CD4-positive, alpha-beta T cell treated with Interleukin-12 subunit alpha and Interleukin-12 subunit beta, for 1 hour (primary cell): ENCODE results near the gene GABRB2.

Experiments used
- DNase-seq: peaks from one replicate; pipeline ENCODE4 v3.0.0-alpha.2; 2020

Gene GABRB2

DNA sequence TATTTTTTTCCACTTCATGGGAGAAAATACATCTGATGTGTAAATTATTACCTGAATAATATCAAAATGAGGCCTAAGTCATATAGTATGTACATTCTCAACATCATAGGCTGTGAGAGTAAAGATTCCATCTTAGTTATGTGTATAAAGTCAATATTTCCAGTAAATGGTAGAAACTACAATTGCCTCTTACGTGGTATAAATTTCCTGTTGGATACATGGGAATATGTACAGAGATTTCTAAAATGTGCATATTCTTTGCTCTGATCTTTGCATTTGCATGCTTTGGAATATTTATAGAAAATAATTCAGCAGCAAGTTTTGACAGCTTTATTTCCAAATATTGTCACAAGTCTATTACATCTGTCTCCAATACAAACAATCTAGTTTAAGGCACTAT lies 78.8 kb downstream of the GABRB2 start:
- DNase-seq, result no peak

GRCh38 chr5:161460741-161461140 lies 85.8 kb downstream of the GABRB2 start:
- DNase-seq, result no peak

DNA sequence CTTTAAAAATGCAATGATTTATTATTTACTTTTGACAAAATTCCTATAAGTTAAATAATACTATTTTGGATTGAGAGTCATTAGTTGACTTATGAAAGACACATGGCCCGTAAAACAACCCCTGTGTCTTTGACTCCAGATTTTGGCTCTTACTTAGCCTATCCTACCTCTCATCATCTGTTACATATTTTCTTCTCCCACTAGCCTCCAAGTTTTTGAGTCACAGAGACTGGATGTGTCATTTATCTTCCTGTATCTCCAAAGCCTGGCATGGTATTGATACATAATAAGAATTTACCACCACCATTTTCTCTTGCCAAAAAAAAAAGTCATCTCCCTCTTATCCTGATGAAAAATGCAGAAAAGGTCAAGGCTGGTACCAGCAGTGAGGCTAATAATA lies 99.9 kb downstream of the GABRB2 start:
- no peak for DNase-seq

DNA sequence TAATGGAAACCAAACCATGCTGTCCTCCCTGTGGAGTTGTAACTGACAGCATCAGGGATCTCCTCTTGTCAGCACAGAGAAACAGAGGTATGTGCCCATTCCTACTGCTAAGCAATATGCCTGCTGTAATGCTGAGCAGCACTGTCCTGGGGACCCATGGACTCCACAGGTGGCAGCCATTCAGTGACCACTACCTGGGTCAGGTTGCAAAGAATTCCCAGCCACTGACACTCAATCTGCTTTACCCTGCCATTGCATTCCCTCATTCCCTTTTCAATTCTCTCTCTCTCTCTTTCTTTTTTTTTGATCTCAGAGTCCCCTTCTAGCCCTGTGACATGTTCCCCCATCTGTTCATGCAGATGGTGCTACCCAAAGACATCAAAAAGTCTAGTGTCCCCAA lies 104.1 kb downstream of the GABRB2 start:
- no peak for DNase-seq

GRCh38 chr5:161432798-161433197 lies 113.7 kb downstream of the GABRB2 start:
- no peak for DNase-seq

- no peak for DNase-seq
Measured at GRCh38 chr5:161431963-161432362, 114.6 kb downstream of the GABRB2 start.

GRCh38 chr5:161421067-161421466 lies 125.5 kb downstream of the GABRB2 start:
- no peak for DNase-seq

GRCh38 chr5:161420521-161420920 lies 126.0 kb downstream of the GABRB2 start:
- DNase-seq, result no peak

GRCh38 chr5:161414896-161415295 lies 131.6 kb downstream of the GABRB2 start:
- no peak for DNase-seq

DNA sequence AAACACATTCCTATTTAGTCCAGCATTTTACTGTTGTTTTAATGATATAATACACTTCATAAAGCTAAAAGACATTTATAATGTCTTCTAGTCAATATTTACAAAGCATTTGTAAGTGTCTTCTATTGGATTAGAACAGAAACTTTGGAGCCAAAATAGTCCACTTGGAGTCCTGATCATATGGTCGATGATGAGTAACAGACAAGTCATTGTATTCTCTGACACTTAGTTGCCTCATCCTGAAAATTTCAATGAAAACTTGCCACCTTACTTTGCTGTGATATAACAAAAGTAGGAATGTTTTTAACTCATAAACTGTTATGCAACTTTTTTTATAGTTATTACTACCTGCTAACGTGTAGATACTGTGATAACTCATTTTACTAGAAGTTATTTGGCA lies 132.5 kb downstream of the GABRB2 start:
- no peak for DNase-seq

GRCh38 chr5:161412792-161413191 lies 133.7 kb downstream of the GABRB2 start:
- no peak for DNase-seq

DNA sequence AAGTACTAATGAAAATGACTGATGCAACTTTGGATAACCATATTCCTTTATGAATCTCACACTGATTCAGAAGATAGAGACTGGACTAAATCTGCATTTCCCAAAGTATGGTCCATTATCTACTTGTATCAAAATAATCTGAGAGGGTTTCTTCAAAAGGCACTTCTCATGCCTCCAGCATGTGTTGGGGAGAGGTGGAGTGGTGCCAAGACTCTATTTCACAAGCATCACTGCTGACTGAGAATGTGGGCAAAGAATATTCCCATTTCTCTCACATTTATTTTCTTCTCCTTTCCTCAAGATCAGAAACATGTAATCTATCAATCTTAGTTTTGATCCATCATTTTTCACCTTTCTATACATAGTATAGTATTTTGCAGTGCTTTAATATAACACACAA lies 135.4 kb downstream of the GABRB2 start:
- DNase-seq, result no peak

- DNase-seq, result no peak
Measured at GRCh38 chr5:161410640-161411039, 135.9 kb downstream of the GABRB2 start.

- DNase-seq, result no peak
Measured at GRCh38 chr5:161409471-161409870, 137.1 kb downstream of the GABRB2 start.

DNA sequence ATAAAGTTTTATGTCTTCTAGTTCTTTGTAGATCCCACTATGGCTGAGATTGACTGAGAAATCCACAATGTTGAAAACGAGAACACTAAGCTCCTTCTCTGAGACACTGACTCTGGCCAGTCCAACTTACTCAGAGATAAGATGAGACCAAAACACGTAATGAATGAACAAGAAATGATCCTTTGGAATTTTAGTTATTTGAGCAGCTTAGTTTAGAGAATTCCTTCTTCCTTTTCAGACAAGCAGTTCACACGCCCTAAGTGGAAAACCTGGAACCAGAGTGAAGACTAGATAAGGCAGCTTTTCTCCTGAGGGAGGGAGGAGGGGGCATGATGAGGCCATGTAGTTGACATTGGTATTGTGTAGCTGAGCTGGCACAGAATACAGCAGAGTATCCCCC lies 139.6 kb downstream of the GABRB2 start:
- DNase-seq, result no peak

GRCh38 chr5:161403996-161404395 lies 142.5 kb downstream of the GABRB2 start:
- no peak for DNase-seq

GRCh38 chr5:161403121-161403520 lies 143.4 kb downstream of the GABRB2 start:
- no peak for DNase-seq

DNA sequence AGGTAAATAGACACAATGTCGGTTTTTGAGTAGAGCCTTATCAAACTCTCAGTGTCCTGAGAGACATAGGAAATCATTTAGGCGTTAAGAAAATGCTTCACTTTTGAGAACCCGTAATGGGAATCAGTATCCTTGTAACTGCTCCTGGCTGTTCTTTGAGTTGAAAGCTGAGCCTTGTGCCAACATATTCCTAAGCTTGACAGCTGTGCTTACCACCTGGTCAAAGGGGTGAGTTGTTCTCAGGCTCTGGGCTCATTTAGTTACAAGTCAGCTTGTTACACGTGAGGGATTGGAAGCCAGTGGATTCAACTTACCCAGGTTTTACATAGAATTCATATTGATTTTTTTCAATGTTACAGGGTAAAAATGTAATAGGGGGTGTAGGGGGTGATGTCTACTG lies 145.9 kb downstream of the GABRB2 start:
- DNase-seq, result no peak

- DNase-seq, result no peak
Measured at GRCh38 chr5:161399996-161400562, 146.4 kb downstream of the GABRB2 start.

- no peak for DNase-seq
Measured at GRCh38 chr5:161397448-161397847, 149.1 kb downstream of the GABRB2 start.

DNA sequence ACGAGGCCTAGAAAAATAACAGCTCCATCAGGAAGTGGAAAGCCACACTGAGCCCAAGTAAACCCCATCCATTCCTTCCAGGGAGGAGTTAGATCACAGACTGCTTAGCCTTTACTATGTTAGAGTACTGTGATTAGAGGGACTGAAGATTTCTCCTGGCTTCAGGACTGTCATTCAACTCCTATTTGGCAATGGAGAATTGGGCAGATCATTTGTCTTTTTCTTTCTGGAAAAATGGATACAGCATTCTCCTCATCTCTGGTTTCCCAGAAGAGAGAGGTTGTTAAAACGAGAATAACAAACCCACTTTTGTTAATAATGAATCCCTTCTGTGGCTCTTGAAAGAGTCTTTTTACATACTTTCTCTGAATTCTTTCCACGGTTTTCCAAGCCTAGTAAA lies 150.4 kb downstream of the GABRB2 start:
- no peak for DNase-seq

DNA sequence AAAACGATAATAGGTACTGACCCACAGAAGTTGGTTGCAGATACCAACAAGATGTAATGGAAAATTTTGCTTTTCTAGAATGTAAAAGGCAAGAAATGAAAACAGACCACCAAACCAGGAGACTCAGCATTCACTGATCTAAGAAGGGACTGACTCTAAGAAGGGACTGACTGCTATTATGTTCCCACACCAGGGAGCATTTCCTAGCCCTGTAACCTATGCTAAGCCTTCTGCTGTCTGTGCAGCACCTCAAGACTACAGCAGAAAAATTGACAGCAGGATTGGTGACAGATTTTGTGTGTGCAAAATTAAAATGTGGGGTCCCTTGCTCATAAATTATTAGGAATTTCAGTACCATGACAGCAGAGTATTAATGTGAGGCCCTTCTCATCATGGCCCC lies 154.8 kb downstream of the GABRB2 start:
- DNase-seq, result no peak

GRCh38 chr5:161391016-161391415 lies 155.5 kb downstream of the GABRB2 start:
- no peak for DNase-seq

- no peak for DNase-seq
Measured at GRCh38 chr5:161387121-161387520, 159.4 kb downstream of the GABRB2 start.

GRCh38 chr5:161385027-161385426 lies 161.5 kb downstream of the GABRB2 start:
- DNase-seq, result no peak

DNA sequence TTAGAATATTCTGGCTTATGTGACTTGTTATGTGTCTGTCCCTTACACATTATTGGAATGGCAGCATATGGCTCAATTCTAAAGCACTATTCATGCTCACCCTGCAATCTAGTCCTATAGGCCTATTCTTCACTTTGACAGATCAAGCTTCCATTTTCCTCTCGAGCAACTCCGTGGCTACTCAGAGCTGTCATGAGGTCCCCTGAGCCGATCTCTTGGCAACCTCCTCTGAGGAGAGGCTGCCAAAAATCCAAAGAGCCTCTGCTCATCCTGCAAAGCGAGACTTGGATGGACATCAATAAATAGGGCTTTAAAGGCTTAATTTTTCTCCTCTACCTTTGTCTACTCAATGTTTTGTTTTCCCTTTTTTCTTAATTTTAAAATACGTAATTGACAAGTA lies 163.8 kb downstream of the GABRB2 start:
- no peak for DNase-seq
